Kidney capillary endothelial cell (primary cell): ENCODE data around the gene PLXNB2.

Experiments
- DNase-seq: peaks from one replicate; pipeline ENCODE4 v3.0.0-alpha.2; 2018; ENCODE audit warnings: low spot score

PLXNB2 gene

GRCh38 chr22:50298937-50299784 lies 8.3 kb downstream of the PLXNB2 start:
- no peak for DNase-seq

DNA sequence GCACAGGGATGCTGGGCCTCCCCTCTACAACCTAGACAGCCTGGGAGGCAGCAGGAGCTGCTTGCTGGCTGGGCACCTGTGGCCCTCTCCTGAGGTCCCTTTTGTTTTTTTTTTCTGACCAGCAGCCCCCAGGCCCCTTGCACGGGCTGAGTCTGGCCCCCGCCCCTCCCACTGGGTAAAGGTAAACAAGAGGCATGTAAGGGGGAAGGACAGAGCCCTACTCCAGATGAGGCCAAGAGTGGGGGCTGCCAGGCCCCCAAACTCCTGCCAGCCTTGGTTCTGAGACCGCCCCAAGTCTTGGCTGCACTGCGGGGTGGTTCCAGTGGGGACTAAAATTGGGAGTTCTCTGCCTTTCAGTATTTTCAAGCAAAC lies 9.2 kb downstream of the PLXNB2 start:
- no peak for DNase-seq

- DNase-seq: no peak
These were observed 9.8 kb downstream of the PLXNB2 start for GRCh38 chr22:50297510-50298265.

GRCh38 chr22:50296658-50297490 lies 10.6 kb downstream of the PLXNB2 start:
- DNase-seq: no peak

GRCh38 chr22:50294319-50294656 lies 13.2 kb downstream of the PLXNB2 start:
- no peak for DNase-seq

DNA sequence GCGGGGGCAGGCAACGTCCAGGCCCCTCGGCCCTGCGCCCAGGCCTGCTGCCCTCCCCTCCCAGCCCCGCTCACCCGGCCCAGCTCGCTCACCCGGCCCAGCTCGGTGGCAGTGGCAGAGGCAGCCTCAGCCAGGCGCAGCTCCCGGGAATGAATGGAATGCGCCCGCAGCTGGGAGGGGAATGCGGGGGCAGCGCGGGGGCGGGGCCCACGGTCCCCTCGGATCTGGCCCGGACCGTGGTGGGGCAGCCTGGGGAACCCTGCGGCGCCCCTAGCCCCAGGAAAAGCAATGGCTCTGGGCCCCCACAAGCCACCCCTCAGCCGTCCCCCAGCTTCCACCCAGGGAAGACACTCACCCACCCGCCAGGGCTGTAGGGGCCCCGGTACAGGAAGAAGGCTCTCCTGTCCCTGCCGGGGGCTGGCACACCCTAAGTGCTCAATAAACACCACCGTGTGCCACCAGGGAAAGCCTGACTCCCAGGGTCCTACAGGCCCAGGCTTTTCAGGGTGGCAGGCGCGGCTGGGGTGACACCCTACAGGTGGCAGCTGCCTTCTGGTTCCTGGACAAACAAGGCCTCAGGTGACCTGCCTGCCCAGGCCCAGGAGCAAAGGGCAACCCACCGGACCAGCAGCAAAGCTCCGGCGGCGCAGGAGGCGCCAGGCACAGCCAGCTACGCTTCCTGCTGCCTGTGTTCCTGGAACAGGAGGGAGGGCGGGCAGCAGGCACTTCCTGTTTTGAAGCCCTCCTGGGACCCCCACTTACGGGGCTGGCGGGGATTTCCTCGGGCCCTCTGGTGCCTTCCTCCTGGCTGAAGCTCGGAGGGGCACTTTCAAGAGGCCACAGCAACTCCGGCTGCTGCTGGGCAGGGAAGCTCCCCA lies 13.8 kb downstream of the PLXNB2 start:
- DNase-seq: peak; percentile 53

GRCh38 chr22:50292643-50293440 lies 14.6 kb downstream of the PLXNB2 start:
- no peak for DNase-seq

GRCh38 chr22:50289942-50290630 lies 17.4 kb downstream of the PLXNB2 start:
- no peak for DNase-seq

DNA sequence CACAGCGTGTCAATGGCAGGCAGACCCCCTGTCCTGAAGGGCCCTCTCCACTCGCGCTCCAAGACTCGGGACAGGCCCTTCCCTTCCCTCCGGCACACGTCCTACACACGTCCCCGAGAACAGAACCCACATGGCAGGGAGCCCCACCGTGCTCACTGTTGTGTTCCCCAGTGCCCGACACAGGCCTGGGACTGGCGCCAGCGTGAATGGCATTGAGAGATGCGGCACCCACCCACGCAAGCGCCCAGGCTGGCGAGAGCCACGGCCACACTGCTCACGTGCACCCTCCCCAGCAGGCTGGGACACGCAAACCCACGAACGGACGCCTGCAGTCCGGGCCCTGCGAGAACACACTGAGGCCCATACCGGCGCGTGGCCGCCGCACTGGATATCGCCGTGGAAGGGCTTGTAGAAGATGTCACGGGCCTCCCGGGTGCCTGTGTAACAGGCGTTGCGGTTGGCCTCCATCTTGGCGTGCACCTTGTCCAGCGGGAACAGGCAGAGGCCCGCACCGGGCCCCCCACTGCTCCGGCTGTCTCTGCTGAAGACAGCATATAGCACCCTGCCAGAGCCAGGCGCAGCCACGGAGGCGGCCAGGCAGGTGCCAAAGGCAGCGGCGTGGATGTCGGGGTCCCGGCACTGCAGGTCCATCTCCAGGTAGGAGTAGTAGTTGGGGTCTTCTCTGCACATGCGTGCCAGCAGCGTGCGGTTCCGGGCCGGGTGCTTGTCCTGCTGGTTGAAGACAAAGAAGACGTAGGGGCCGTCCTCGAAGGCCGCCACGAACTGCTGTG lies 18.1 kb downstream of the PLXNB2 start:
- DNase-seq: no peak

GRCh38 chr22:50287731-50288130 lies 19.7 kb downstream of the PLXNB2 start:
- no peak for DNase-seq

DNA sequence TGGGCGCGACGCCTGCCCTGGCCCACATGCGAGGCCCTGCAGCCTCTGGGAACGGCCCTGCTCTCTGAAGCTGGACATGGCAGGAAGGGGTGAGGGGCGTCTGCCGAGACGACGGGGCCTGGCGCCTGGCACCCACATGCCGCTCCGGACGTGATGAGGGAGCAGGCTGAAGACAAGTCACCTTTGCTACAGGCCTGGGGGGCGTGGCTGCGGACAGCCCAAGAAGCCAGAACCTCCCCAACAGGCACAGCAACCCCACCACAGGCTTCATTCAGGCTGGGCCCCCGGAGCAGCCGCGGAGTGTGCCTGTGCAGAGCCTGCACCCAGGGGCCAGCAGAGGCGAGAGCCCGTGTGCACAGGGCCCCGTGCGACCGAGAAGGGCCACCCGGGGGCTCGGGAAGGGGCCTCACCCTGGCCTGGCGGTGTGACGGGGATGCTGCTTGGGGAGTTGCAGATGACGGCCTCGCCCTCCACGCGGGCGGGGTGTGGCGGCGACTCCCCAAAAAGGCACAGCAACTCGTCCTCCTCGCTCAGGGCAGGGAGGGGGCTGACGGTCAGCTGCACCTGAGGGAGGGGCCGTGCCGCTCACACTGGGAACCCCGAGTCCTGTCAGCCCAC lies 20.6 kb downstream of the PLXNB2 start:
- no peak for DNase-seq

DNA sequence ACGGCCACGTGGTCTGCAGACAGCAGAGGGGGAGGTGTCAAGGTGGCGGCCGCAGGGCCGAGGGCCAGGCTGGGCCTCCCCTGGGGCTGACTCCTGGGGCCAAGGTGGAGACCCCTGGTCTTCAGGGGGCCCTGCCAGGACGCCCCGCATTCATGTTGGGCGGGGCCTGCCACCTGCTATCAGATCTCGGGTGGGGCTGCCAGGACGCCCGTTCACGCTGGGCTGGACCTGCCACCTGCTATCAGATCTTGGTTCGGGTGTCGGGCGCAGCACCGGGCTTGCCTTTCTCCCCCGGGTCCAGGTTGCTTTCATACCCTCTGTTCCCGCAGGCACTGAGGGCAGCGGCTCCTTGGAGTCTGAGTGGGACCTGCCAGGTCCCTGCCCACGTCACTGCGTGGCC lies 21.2 kb downstream of the PLXNB2 start:
- DNase-seq: no peak

DNA sequence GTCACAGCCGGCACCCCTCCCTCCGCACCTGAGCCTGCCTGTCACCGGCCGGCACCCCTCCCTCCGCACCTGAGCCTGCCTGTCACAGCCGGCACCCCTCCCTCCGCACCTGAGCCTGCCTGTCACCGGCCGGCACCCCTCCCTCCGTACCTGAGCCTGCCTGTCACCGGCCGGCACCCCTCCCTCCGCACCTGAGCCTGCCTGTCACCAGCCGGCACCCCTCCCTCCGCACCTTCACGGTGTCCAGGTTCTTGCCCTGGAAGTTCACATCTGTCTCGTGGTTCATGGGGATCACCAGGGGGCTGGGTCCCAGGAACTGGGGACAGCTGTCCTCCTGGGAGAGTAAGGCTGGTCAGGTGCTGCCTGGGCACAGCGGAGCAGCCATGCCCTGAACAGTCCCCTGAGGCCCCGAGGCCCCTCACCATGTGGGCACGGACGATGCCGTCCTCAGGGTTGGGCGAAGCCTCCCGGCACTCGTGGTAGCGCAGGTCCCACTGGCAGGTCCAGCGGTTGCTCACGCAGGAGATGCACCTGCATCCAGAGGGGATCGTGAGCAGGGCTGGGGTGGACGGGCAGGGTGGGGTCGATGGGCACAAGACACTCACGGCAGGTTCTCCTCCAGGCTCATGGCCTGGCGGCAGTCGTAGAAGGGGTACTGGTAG lies 21.7 kb downstream of the PLXNB2 start:
- DNase-seq: no peak

DNA sequence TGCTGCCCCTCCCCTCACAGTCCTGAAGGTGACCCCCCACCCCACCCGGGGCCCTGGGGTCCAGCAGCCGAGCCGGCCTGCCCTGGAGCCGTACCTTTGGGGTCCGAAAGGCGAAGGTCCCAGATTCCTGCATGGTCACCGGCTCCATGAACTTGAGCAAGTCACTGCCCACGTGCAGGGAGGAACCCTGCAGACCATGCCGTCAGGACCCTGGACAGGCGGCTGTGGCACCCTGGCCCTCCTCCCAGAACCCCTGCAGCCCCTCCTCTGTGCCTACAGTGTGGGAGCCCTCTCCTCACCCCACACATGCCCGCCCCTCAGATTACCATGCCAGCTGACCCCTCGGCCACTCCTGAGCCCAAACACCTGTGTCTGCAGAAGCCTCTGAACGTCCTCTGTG lies 23.0 kb downstream of the PLXNB2 start:
- no peak for DNase-seq

DNA sequence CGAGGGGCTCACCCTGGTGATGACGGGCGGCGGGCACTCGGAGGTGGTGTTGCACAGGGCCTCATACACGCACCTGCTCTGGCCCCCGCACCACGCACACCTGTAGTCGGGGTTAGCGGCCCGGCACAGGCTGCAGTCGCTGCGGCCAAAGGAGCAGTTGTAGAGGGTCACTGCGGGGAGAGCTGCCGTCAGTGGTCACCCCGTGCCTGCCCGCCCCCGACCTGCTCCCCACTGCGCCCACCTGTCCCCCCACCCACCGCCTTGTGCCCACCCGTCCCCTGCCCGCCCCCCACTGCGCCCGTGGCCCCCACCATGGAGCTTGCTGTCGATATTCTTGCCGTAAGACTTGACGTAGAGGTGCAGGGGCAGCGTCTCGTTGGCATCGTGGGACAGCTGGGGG lies 23.6 kb downstream of the PLXNB2 start:
- DNase-seq: no peak

DNA sequence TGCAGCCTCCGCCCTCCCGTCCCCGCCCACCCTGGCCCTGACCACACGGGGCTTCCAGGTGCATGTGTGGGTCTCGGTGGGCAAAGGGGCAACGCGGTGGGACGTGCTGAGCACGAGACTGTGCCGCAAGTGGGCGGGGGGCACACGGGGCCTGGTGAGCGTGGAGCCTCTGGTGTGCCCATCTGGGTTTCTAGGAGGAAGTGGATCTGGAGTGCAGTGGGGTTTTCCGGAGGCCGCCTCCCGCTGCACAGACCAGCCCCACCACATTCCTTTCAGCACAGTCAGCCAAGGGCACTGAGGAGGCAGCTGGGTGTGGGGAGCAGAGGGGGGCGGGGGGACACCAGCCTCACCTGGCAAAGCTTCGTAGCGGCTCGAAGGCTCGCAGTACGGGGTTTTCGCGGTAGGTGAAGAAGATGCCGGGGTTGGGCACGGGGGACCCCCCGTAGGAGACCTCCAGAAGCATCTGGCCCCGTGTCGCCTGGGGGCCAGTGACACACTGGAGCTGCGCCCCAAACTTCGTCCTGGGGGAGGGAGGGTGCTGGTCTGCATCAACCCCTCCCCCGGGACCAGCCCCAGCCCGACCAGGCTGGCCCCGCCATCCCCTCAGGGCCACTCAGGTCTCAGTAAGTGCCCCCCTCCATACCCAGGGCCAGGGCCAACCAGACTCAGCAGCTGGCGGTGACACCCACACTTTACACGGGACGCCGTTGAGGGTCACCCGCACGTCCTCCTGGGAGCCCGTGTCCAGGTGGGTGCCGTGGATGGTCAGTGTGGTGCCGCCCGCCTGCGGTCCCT lies 24.9 kb downstream of the PLXNB2 start:
- DNase-seq: no peak

DNA sequence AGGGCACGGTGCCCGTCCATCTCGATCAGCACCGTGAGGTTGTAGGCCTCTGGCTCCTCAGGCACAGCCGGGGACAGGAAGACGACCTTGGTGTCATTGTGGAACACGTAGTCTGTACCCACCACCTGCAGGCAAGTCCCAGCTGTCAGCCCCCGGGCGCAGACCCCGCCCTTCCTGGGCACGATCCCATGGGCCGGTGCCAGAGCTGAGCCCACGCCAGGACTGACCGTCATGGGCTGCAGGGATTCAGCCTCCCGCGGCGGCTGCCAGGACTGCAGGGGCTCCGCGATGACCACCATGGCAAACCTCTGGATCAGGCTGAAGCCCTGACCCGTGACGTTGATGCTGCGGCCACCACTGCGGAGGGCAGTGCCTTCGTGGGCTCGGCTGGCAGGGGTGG lies 25.5 kb downstream of the PLXNB2 start:
- no peak for DNase-seq

- no peak for DNase-seq
These were observed 26.1 kb downstream of the PLXNB2 start for GRCh38 chr22:50281384-50281760.
